T-helper 2 cell treated with Interferon-gamma antibody and Interleukin-4, amounts not matched to agents 5 μg/mL and 100 μg/mL, for 36 hours (primary cell): ENCODE results near the gene DTWD2.

Experiments used
- DNase-seq: peaks from one replicate; pipeline ENCODE4 v3.0.0; 2021; ENCODE audit warnings: low spot score
- H3K27ac Mint-ChIP-seq: one replicate; pipeline ENCODE4 v1.8.0; 2021; ENCODE audit warnings: mild to moderate bottlenecking, mixed read lengths
- H3K27me3 Mint-ChIP-seq: one replicate; pipeline ENCODE4 v1.8.0; 2021; ENCODE audit warnings: low read depth, mixed read lengths
- H3K36me3 Mint-ChIP-seq: one replicate; pipeline ENCODE4 v1.8.0; 2021; ENCODE audit warnings: low read depth, mixed read lengths
- H3K4me1 Mint-ChIP-seq: one replicate; pipeline ENCODE4 v1.8.0; 2021; ENCODE audit warnings: low read depth, mixed read lengths
- H3K4me3 Mint-ChIP-seq: one replicate; pipeline ENCODE4 v1.8.0; 2022; ENCODE audit warnings: mild to moderate bottlenecking, moderate library complexity, mixed read lengths
- H3K9me3 Mint-ChIP-seq: one replicate; pipeline ENCODE4 v1.8.0; 2021; ENCODE audit warnings: mixed read lengths

Gene DTWD2

GRCh38 chr5:118789366-118789765 is 199.0 kb downstream of the DTWD2 start:
- no peaks in the 10 kb centered on the region for H3K4me1 Mint-ChIP-seq
- H3K27ac Mint-ChIP-seq = no peak overlapping the region
- H3K27me3 Mint-ChIP-seq = no peaks in the 10 kb centered on the region
- H3K4me3 Mint-ChIP-seq = no peak overlapping the region
- H3K9me3 Mint-ChIP-seq = no peaks in the 10 kb centered on the region
- no peaks in the 10 kb centered on the region for H3K36me3 Mint-ChIP-seq
- no peak for DNase-seq

- DNase-seq = no peak
- Mint-ChIP-seq H3K27me3 (no peaks in the 10 kb centered on the region), H3K4me1 (no peaks in the 10 kb centered on the region), H3K9me3 (no peaks in the 10 kb centered on the region), H3K4me3 (no peak overlapping the region), H3K27ac (no peak overlapping the region), H3K36me3 (no peaks in the 10 kb centered on the region)
Measured at GRCh38 chr5:118788351-118788750, 200.0 kb downstream of the DTWD2 start.
